SU-DHL-6 (cell line): Measurements from ENCODE around the gene CECR2.

ENCODE experiments used
- CTCF ChIP-seq: fragments of 200-600 bp; sonication (generic); IDR thresholded peaks from one replicate; pipeline ENCODE4 v1.5.1; 2017; ENCODE audit warnings: antibody characterized with exemption, mild to moderate bottlenecking, low read length, moderate library complexity; ENCODE audit not compliant: insufficient read depth, poor library complexity, severe bottlenecking
- EZH2phosphoT487 ChIP-seq: fragments of 200-600 bp; sonication (generic), shearing (Covaris generic); conservative IDR thresholded peaks from 2 replicates; pipeline ENCODE4 v1.6.1; 2018; ENCODE audit warnings: mild to moderate bottlenecking, antibody characterized with exemption, low read length, moderate library complexity, mixed read lengths

GRCh38 chr22:17434856-17435255, 65.6 kb downstream of the CECR2 start:
- TF ChIP-seq CTCF (no peak), EZH2phosphoT487 (no peak)
